Parathyroid adenoma (tissue), 2 donors: ENCODE data around the gene SHISA6.
"Not testable (repeated sequence)": the region's sequence is repeated elsewhere in the genome, so short reads cannot be mapped to it uniquely, and the experiment has no call there.

Experiments
- H2AFZ ChIP-seq: fragments of 300-600 bp; sonication (generic); one replicate; pipeline ENCODE4 v1.7.0; 2017; ENCODE audit warnings: antibody characterized with exemption, mild to moderate bottlenecking
- H3K27ac ChIP-seq: fragments of 300-600 bp; sonication (generic); one replicate; pipeline ENCODE4 v1.7.0; 2017
- H3K27me3 ChIP-seq: fragments of 300-600 bp; sonication (generic); one replicate; pipeline ENCODE4 v1.7.0; 2017; ENCODE audit warnings: low read length; ENCODE audit not compliant: control insufficient read depth, insufficient read depth
- H3K36me3 ChIP-seq: fragments of 300-600 bp; sonication (generic); one replicate; pipeline ENCODE4 v1.7.0; 2017; ENCODE audit warnings: low read length; ENCODE audit not compliant: control insufficient read depth, insufficient read depth
- H3K4me1 ChIP-seq: fragments of 300-600 bp; sonication (generic); one replicate; pipeline ENCODE4 v1.7.0; 2017; ENCODE audit warnings: control low read depth
- H3K4me2 ChIP-seq: fragments of 300-600 bp; sonication (generic); one replicate; pipeline ENCODE4 v1.7.0; 2017; ENCODE audit warnings: low read length
- H3K4me3 ChIP-seq: fragments of 300-600 bp; sonication (generic); one replicate; pipeline ENCODE4 v1.7.0; 2017; ENCODE audit warnings: low read depth, low read length
- H3K79me2 ChIP-seq: fragments of 300-600 bp; sonication (generic); one replicate; pipeline ENCODE4 v1.7.0; 2017; ENCODE audit warnings: control low read depth
- H3K9ac ChIP-seq: fragments of 300-600 bp; sonication (generic); one replicate; pipeline ENCODE4 v1.7.0; 2017; ENCODE audit warnings: mild to moderate bottlenecking
- H3K9me3 ChIP-seq: fragments of 300-600 bp; sonication (generic); one replicate; pipeline ENCODE4 v1.7.0; 2017; ENCODE audit warnings: low read length; ENCODE audit not compliant: control insufficient read depth
- CTCF ChIP-seq: fragments of 300-600 bp; sonication (generic); IDR thresholded peaks from one replicate; pipeline ENCODE4 v1.7.0; 2017; ENCODE audit warnings: antibody characterized with exemption, mild to moderate bottlenecking
- donor health status: primary hyperparathyroidism.

The SHISA6 gene

GRCh38 chr17:11296994-11297393, 56.0 kb downstream of the SHISA6 start:
- H3K4me1 ChIP-seq = no peaks in the 10 kb centered on the region
- H2AFZ ChIP-seq = peak overlapping the region; percentile 17
- no peak overlapping the region for H3K4me3 ChIP-seq
- H3K27ac ChIP-seq = no peak overlapping the region
- H3K79me2 ChIP-seq = no peaks in the 10 kb centered on the region
- no peaks in the 10 kb centered on the region for H3K27me3 ChIP-seq
- no peak overlapping the region for H3K4me2 ChIP-seq
- TF ChIP-seq CTCF = peak; percentile 66
- no peaks in the 10 kb centered on the region for H3K36me3 ChIP-seq
- H3K9me3 ChIP-seq = no peaks in the 10 kb centered on the region
- H3K9ac ChIP-seq = no peak overlapping the region

DNA sequence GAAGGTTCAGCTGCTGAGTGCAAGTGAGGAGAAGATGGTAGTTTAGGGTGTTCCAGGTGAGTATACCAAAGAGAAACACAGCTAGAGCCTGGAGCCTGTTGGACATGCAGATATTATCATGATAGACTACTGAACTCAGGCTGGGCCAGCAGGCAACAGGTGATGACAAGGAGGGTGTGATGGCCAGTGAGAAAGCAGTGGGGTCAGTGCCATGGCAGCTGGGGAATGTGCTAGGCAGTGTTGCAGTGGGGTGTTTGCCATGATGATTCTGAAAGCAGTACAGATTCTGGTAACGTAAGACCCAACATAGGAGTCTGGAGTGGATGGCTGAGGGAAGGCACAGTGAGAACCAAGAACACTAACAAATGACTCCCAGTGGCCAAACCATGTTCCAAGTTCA, 57.4 kb downstream of the SHISA6 start:
- no peak for TF ChIP-seq CTCF
- H3K4me3 ChIP-seq = no peak overlapping the region
- no peak overlapping the region for H3K4me2 ChIP-seq
- no peak overlapping the region for H3K9ac ChIP-seq
- H3K27ac ChIP-seq = no peak overlapping the region
- no peak overlapping the region for H2AFZ ChIP-seq
- H3K36me3 ChIP-seq = no peaks in the 10 kb centered on the region
- H3K9me3 ChIP-seq = no peaks in the 10 kb centered on the region
- no peaks in the 10 kb centered on the region for H3K27me3 ChIP-seq
- H3K4me1 ChIP-seq = no peaks in the 10 kb centered on the region
- no peaks in the 10 kb centered on the region for H3K79me2 ChIP-seq

DNA sequence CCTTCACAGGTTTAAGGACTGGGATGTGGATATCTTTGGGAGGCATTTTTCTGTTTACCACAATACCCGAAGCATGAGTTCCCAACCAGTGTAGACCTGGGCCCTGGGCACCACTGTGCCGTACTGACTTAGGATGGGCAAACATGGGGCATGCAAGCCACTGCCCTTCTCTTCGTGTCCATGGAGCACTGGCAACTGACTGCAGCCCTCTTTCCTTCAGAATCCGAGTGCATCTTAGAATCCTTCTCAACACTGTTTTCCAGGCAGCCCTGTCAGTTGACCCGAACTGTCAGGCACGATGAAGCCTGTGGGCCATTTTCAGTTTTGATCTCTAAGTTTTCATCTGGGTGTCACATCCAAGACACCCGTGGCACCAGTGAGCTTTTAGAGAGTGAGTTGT, 59.2 kb downstream of the SHISA6 start:
- H2AFZ ChIP-seq = no peak overlapping the region
- no peak overlapping the region for H3K4me3 ChIP-seq
- no peaks in the 10 kb centered on the region for H3K36me3 ChIP-seq
- no peak for TF ChIP-seq CTCF
- no peaks in the 10 kb centered on the region for H3K4me1 ChIP-seq
- H3K9ac ChIP-seq = no peak overlapping the region
- no peak overlapping the region for H3K4me2 ChIP-seq
- no peaks in the 10 kb centered on the region for H3K79me2 ChIP-seq
- H3K27me3 ChIP-seq = no peaks in the 10 kb centered on the region
- no peaks in the 10 kb centered on the region for H3K9me3 ChIP-seq
- no peak overlapping the region for H3K27ac ChIP-seq

- Histone ChIP-seq H3K4me2 (no peak overlapping the region), H3K4me3 (no peak overlapping the region), H3K9me3 (no peaks in the 10 kb centered on the region), H3K79me2 (no peaks in the 10 kb centered on the region), H3K27me3 (no peaks in the 10 kb centered on the region), H3K4me1 (no peaks in the 10 kb centered on the region), H3K9ac (no peak overlapping the region), H2AFZ (no peak overlapping the region), H3K36me3 (no peaks in the 10 kb centered on the region), H3K27ac (no peak overlapping the region)
- no peak for TF ChIP-seq CTCF
Measured at GRCh38 chr17:11300738-11301137, 59.7 kb downstream of the SHISA6 start.

GRCh38 chr17:11301874-11302273, 60.9 kb downstream of the SHISA6 start:
- H3K27ac ChIP-seq, H3K4me3 ChIP-seq, H2AFZ ChIP-seq, H3K27me3 ChIP-seq, H3K9me3 ChIP-seq, H3K36me3 ChIP-seq, H3K79me2 ChIP-seq, H3K4me1 ChIP-seq, H3K9ac ChIP-seq, H3K4me2 ChIP-seq: not testable (repeated sequence)
